ENCODE data around the gene KANSL1. TPM values are rescaled to one million over a fixed set of nuclear protein-coding genes. Genes with fewer than 3 reads are reported as not detected.

Gene KANSL1
- total and polyA plus RNA-seq, 9 of the 15 experiments (the other 6 are each of a cell fraction or from before 2014, with no cell fraction given): 3.6 to 55.4 (median 31.8) TPM

- TF ChIP-seq, protein P1, sequence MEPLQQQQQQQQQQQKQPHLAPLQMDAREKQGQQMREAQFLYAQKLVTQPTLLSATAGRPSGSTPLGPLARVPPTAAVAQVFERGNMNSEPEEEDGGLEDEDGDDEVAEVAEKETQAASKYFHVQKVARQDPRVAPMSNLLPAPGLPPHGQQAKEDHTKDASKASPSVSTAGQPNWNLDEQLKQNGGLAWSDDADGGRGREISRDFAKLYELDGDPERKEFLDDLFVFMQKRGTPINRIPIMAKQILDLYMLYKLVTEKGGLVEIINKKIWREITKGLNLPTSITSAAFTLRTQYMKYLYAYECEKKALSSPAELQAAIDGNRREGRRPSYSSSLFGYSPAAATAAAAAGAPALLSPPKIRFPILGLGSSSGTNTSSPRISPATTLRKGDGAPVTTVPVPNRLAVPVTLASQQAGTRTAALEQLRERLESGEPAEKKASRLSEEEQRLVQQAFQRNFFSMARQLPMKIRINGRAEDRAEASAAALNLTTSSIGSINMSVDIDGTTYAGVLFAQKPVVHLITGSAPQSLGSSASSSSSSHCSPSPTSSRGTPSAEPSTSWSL (CRISPR knock-in tag; IDR thresholded peaks at IDR 0.05; ENCODE audit: borderline replicate concordance): no peak
- no peak for TF ChIP-seq RBM17 (IDR thresholded peaks at IDR 0.05; ENCODE audit: borderline replicate concordance, low read depth, low read length)
- TF ChIP-seq, protein P2, sequence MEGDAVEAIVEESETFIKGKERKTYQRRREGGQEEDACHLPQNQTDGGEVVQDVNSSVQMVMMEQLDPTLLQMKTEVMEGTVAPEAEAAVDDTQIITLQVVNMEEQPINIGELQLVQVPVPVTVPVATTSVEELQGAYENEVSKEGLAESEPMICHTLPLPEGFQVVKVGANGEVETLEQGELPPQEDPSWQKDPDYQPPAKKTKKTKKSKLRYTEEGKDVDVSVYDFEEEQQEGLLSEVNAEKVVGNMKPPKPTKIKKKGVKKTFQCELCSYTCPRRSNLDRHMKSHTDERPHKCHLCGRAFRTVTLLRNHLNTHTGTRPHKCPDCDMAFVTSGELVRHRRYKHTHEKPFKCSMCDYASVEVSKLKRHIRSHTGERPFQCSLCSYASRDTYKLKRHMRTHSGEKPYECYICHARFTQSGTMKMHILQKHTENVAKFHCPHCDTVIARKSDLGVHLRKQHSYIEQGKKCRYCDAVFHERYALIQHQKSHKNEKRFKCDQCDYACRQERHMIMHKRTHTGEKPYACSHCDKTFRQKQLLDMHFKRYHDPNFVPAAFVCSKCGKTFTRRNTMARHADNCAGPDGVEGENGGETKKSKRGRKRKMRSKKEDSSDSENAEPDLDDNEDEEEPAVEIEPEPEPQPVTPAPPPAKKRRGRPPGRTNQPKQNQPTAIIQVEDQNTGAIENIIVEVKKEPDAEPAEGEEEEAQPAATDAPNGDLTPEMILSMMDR (IDR thresholded peaks at IDR 0.05 in 2 of 3, conservative IDR thresholded peaks at IDR 0.05 in 1 of 3; ENCODE audit: insufficient read depth in 2 of 3, low read depth in 1 of 3, low read length in 3 of 3): no peak
- TF ChIP-seq TFE3 (CRISPR knock-in tag; IDR thresholded peaks at IDR 0.05): peak; percentile 80
- TF ChIP-seq PHB2 (IDR thresholded peaks at IDR 0.05; ENCODE audit: low read depth): no peak
- no peak for TF ChIP-seq SAFB2 (IDR thresholded peaks at IDR 0.05; ENCODE audit: borderline replicate concordance, low read depth, low read length, severe bottlenecking)
- TF ChIP-seq TAF15 (IDR thresholded peaks at IDR 0.05; ENCODE audit: low read depth, low read length): no peak
- no peak for TF ChIP-seq BCLAF1 (IDR thresholded peaks at IDR 0.05; ENCODE audit: borderline replicate concordance in 1 of 2, control insufficient read depth in 1 of 2, low read depth in 2 of 2, low read length in 1 of 2)
- peak; percentile 55; the same call in 1 of the 2 replicates for TF ChIP-seq ZBTB43 (CRISPR knock-in tag; IDR thresholded peaks at IDR 0.05)
- no peak for TF ChIP-seq DDX20 (tag; IDR thresholded peaks at IDR 0.05; ENCODE audit: low read depth)
- no peak for TF ChIP-seq BRCA1 (IDR thresholded peaks at IDR 0.05)
- TF ChIP-seq BRCA1 (CRISPR knock-in tag; IDR thresholded peaks at IDR 0.05): no peak
- TF ChIP-seq RBM14 (IDR thresholded peaks at IDR 0.05; ENCODE audit: borderline replicate concordance, insufficient read depth, low read depth, low read length): no peak
Measured at GRCh38 chr17:46191322-46192188, 1.7 kb downstream of the KANSL1 start (continued).

Data from K562 (cell line).